K562 (cell line): Measurements from ENCODE around the gene NFIC. TPM values are rescaled to one million over a fixed set of nuclear protein-coding genes. Genes with fewer than 3 reads are reported as not detected.

Experiments used
- ARID1B ChIP-seq: fragments of 450-650 bp; IDR thresholded peaks from 2 replicates; pipeline ENCODE4 v1.6.1; 2016; ENCODE audit warnings: antibody characterized with exemption, mild to moderate bottlenecking, inconsistent platforms
- ARID3A ChIP-seq: IDR thresholded peaks from 2 replicates; pipeline ENCODE4 v1.6.1; 2012; ENCODE audit warnings: low read depth, low read length, improper control_type of control experiment, borderline replicate concordance
- BCOR ChIP-seq: fragments of 450-650 bp; IDR thresholded peaks from 2 replicates; pipeline ENCODE4 v1.6.1; 2016
- CBFA2T3 ChIP-seq: fragments of 450-650 bp; IDR thresholded peaks from 2 replicates; pipeline ENCODE4 v1.6.1; 2017
- CXXC5 ChIP-seq: fragments of 250-450 bp; sonication (Bioruptor Pico); IDR thresholded peaks from 2 replicates; pipeline ENCODE4 v1.8.0; 2022; ENCODE audit warnings: inconsistent platforms, mild to moderate bottlenecking, moderate library complexity
- DPF2 ChIP-seq: fragments of 450-650 bp; IDR thresholded peaks from 2 replicates; pipeline ENCODE4 v1.6.1; 2016
- FOXA3 ChIP-seq, 2 experiments: fragments of 450-650 bp in 1 of 2; sonication (generic) in 1 of 2; formaldehyde crosslinking; IDR thresholded peaks in 1 of 2; conservative IDR thresholded peaks in 1 of 2; 2 replicates each; pipeline versions ENCODE4 v1.4.0 to v1.8.0; 2020 to 2022; ENCODE audit warnings: mild to moderate bottlenecking in 2 of 2, missing genetic modification reagents in 1 of 2
- FOXK2 ChIP-seq, 2 experiments: fragments of 450-650 bp; IDR thresholded peaks in 1 of 2; conservative IDR thresholded peaks in 1 of 2; 2 replicates each; pipeline ENCODE4 v1.6.1; 2016; ENCODE audit warnings: low read depth in 2 of 2, mild to moderate bottlenecking in 1 of 2
- FOXP1 ChIP-seq: sonication (generic); formaldehyde crosslinking; IDR thresholded peaks from 2 replicates; pipeline ENCODE4 v1.8.0; 2022; ENCODE audit warnings: mild to moderate bottlenecking, missing genetic modification reagents
- KDM1A ChIP-seq, 2 experiments: fragments of 450-650 bp; IDR thresholded peaks; 2 replicates each; pipeline ENCODE4 v1.6.1; 2016; ENCODE audit warnings: mild to moderate bottlenecking in 2 of 2
- KDM5B ChIP-seq: fragments of 200-600 bp; sonication (generic); IDR thresholded peaks from 2 replicates; pipeline ENCODE4 v1.6.1; 2012; ENCODE audit warnings: low read depth, mild to moderate bottlenecking, moderate library complexity, low read length, control low read depth, inconsistent platforms; ENCODE audit not compliant: insufficient replicate concordance
- NCOR1 ChIP-seq: fragments of 450-650 bp; IDR thresholded peaks from 2 replicates; pipeline ENCODE4 v1.6.1; 2016; ENCODE audit warnings: mild to moderate bottlenecking, moderate library complexity
- NFIC ChIP-seq: fragments of 450-650 bp; IDR thresholded peaks from 2 replicates; pipeline ENCODE4 v1.6.1; 2017; ENCODE audit warnings: mild to moderate bottlenecking, inconsistent platforms
- POLR2AphosphoS5 ChIP-seq: IDR thresholded peaks from 2 replicates; pipeline ENCODE4 v1.6.1; 2011; ENCODE audit warnings: mild to moderate bottlenecking, low read depth, low read length, moderate library complexity; ENCODE audit not compliant: control insufficient read depth, insufficient read depth
- PTBP1 ChIP-seq: fragments of 200-400 bp; formaldehyde crosslinking; IDR thresholded peaks from 2 replicates; pipeline ENCODE4 v1.6.1; 2017; ENCODE audit warnings: low read depth, low read length
- RBM25 ChIP-seq: fragments of 200-400 bp; formaldehyde crosslinking; IDR thresholded peaks from 2 replicates; pipeline ENCODE4 v1.6.1; 2018; ENCODE audit warnings: low read length, low read depth, moderate library complexity; ENCODE audit not compliant: severe bottlenecking
- SMARCA5 ChIP-seq: fragments of 450-650 bp; IDR thresholded peaks from 2 replicates; pipeline ENCODE4 v1.6.1; 2016
- SP1 ChIP-seq: sonication (generic); formaldehyde crosslinking; IDR thresholded peaks from 2 replicates; pipeline ENCODE4 v1.8.1; 2022; ENCODE audit warnings: mild to moderate bottlenecking, missing genetic modification reagents
- SREBF2 ChIP-seq: sonication (generic); formaldehyde crosslinking; IDR thresholded peaks from 2 replicates; pipeline ENCODE4 v1.4.0; 2020; ENCODE audit warnings: mild to moderate bottlenecking, missing genetic modification reagents
- TAL1 ChIP-seq: fragments of 450-650 bp; IDR thresholded peaks from 2 replicates; pipeline ENCODE4 v1.6.1; 2016; ENCODE audit warnings: mild to moderate bottlenecking
- TCF3 ChIP-seq: sonication (generic); formaldehyde crosslinking; IDR thresholded peaks from 2 replicates; pipeline ENCODE4 v1.4.0; 2020; ENCODE audit warnings: mild to moderate bottlenecking, missing genetic modification reagents
- ZHX1 ChIP-seq: fragments of 150-350 bp; conservative IDR thresholded peaks from 2 replicates; pipeline ENCODE4 v1.6.1; 2014; ENCODE audit warnings: low read length
- ZNF384 ChIP-seq: IDR thresholded peaks from 2 replicates; pipeline ENCODE4 v1.6.1; 2012; ENCODE audit warnings: low read depth, low read length, improper control_type of control experiment
- ZNF57 ChIP-seq: fragments of 450-650 bp; formaldehyde crosslinking; IDR thresholded peaks from 2 replicates; pipeline ENCODE4 v1.4.0; 2020; ENCODE audit warnings: mild to moderate bottlenecking, moderate library complexity
- polyA plus RNA-seq, 8 experiments: library from polyadenylated mRNA; depleted of rRNA in 4 of 8; stranded (reverse) in 5 of 8; unstranded in 3 of 8; fragments of >200 nt; fragmentation: Nextera tagmentation in 2 of 8; fragmentation: Illumina TruSeq in 1 of 8; extraction: Ambion mirVana in 2 of 8; extraction: Trizol in 1 of 8; gene quantifications; 2 replicates each; pipeline versions ENCODE4 v1.2.1 to v1.2.3, GENCODE V29; 2011 to 2014; ENCODE audit warnings: inconsistent platforms in 1 of 8, missing spikeins in 1 of 8
- total RNA-seq, 7 experiments: library from RNA; depleted of rRNA in 6 of 7; stranded (reverse); fragments of >200 nt in 6 of 7; fragmentation: Illumina TruSeq in 2 of 7; extraction: Trizol in 2 of 7; gene quantifications; 2 replicates each; pipeline versions ENCODE4 v1.2.1 to v1.2.3, GENCODE V29; 2011 to 2021; ENCODE audit warnings: low replicate concordance in 1 of 7
- TF ChIP-seq, protein P1 (sequence below): sonication (generic); formaldehyde crosslinking; IDR thresholded peaks from 2 replicates; pipeline ENCODE4 v1.9.0; 2022; ENCODE audit warnings: mild to moderate bottlenecking, missing genetic modification reagents

The NFIC gene
- total and polyA plus RNA-seq, 9 of the 15 experiments (the other 6 are each of a cell fraction or from before 2014, with no cell fraction given): 0.71 to 62.1 (median 6.9) TPM

DNA sequence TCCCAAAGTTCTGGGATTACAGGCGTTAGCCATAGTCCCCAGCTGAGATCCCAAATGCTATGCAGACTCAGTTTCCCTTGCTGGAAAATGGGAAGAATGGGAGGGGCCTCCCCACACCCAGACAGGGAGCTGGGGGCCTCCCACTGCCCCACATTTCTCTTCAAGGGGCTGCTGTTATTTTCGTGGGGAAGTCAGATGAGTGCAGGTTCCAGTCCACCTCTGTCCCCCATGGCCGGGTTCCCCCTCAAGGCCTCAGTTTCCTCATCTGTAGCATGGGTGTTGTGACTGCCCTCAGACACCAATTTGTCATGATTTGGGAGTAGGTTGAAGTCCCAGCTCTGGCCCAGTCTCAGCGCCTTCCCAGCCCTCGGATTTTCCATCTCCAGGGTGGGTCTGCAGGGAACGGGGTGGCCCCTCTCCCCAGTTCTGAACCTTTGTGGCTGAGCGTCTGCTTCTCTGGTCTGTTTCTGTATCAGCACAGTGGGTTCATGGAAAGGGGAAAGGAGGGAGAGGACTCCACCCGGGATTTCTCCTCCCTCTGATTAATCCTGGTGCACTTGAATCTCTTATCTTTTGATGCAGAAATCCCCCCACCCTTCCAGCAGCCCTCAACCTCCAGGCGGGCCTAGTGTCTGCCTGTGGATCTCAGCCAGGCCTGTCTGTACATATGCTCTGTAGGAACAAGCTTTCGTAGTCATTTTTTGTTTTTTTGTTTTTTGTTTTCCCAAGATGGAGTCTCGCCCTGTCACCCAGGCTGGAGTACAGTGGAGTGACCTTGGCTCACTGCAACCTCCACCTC lies 12.2 kb downstream of the NFIC start (continued):
- TF ChIP-seq FOXK2 (conservative IDR thresholded peaks at IDR 0.05 in 1 of 2, IDR thresholded peaks at IDR 0.05 in 1 of 2; ENCODE audit: low read depth in 2 of 2) (no peak; a peak in 1 of 4 replicates), ARID3A (peak; percentile 64; the same call in 1 of the 2 replicates), FOXP1 (CRISPR knock-in tag) (no peak), ZNF384 (no peak), NFIC (peak; percentile 39; the same call in 1 of the 2 replicates), TCF3 (peak; percentile 50), SMARCA5 (peak; percentile 78; the same call in 1 of the 2 replicates), PTBP1 (0 out of 2 replicates have a peak, but pooled peaks have one; percentile 72), POLR2AphosphoS5 (peak; percentile 28; the same call in 1 of the 2 replicates), CBFA2T3 (peak; percentile 76), SREBF2 (CRISPR knock-in tag) (no peak), ZNF57 (no peak), NCOR1 (peak; percentile 48; the same call in 1 of the 2 replicates), RBM25 (peak; percentile 83), TAL1 (peak; percentile 37; the same call in 1 of the 2 replicates), ZHX1 (no peak), KDM1A (IDR thresholded peaks at IDR 0.05) (peak in 1 of 2 experiments; percentile 75; a peak in 2 of 4 replicates), SP1 (CRISPR knock-in tag) (peak; percentile 68; the same call in 1 of the 2 replicates), DPF2 (0 out of 2 replicates have a peak, but pooled peaks have one; percentile 53), KDM5B (no peak), BCOR (peak; percentile 91), ARID1B (peak; percentile 61), CXXC5 (CRISPR knock-in tag) (no peak), FOXA3 (CRISPR knock-in tag; conservative IDR thresholded peaks at IDR 0.05 in 1 of 2, IDR thresholded peaks at IDR 0.05 in 1 of 2) (no peak)
- TF ChIP-seq, protein P1, sequence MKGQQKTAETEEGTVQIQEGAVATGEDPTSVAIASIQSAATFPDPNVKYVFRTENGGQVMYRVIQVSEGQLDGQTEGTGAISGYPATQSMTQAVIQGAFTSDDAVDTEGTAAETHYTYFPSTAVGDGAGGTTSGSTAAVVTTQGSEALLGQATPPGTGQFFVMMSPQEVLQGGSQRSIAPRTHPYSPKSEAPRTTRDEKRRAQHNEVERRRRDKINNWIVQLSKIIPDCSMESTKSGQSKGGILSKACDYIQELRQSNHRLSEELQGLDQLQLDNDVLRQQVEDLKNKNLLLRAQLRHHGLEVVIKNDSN (CRISPR knock-in tag): no peak
